DMS114 treated with DMSO at 0.1 percent for 48 hours (cell line): ENCODE results near the gene PLXNA4.

Experiments used
- DNase-seq: peaks from one replicate; lab custom pipeline; 2025; ENCODE audit not compliant: unreplicated experiment; lab: John Stamatoyannopoulos, UW

The PLXNA4 gene

DNA sequence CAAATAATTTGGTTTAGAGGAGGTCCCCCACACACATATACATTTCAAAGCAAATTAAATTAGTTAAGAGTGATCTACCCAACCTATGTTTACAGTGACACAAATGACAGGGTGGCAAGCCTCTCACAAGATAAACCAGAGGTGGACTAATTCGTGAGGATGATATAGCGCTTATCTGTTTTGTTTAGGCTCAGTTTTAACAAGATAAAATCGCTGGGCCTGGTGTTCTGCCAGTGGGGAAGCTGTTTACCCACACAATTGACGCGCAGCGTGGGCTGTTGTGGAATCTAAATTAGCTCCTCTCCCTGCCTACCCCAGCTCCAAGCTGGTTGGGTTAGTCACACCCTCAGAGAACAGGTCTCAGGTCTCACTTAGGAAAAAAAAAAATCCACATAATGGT, 16.7 kb upstream of the PLXNA4 start:
- no peak for DNase-seq

- no peak for DNase-seq
Observed at GRCh38 chr7:132592231-132592920, 16.1 kb upstream of the PLXNA4 start.

GRCh38 chr7:132590162-132590561, 13.9 kb upstream of the PLXNA4 start:
- no peak for DNase-seq

- DNase-seq: no peak
Observed at GRCh38 chr7:132588596-132588995, 12.3 kb upstream of the PLXNA4 start.

GRCh38 chr7:132584796-132585494, 8.7 kb upstream of the PLXNA4 start:
- DNase-seq: no peak

- no peak for DNase-seq
Observed at GRCh38 chr7:132581431-132581830, 5.2 kb upstream of the PLXNA4 start.

- peak; percentile 57 for DNase-seq
Observed at GRCh38 chr7:132580717-132581285, 4.5 kb upstream of the PLXNA4 start.

DNA sequence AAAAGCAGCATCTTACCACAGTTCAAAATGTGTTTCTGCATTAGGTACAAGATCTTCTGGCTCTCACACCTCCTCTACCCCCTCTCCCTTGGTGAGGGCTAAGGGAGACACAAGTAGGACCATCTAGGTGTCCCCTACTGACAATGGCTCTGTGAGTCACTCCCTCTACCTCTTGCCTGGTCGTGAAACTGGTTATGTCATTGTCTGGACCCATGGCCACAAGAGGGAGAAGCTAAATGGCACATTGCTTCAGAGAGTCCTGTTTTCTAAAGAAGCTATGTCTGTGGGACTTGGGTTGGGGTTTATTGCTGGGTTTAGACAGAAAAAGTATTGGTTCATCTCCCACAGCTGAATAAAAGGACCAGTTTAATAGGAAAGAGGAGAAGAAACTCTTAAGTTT, 4.0 kb upstream of the PLXNA4 start:
- DNase-seq: no peak

DNA sequence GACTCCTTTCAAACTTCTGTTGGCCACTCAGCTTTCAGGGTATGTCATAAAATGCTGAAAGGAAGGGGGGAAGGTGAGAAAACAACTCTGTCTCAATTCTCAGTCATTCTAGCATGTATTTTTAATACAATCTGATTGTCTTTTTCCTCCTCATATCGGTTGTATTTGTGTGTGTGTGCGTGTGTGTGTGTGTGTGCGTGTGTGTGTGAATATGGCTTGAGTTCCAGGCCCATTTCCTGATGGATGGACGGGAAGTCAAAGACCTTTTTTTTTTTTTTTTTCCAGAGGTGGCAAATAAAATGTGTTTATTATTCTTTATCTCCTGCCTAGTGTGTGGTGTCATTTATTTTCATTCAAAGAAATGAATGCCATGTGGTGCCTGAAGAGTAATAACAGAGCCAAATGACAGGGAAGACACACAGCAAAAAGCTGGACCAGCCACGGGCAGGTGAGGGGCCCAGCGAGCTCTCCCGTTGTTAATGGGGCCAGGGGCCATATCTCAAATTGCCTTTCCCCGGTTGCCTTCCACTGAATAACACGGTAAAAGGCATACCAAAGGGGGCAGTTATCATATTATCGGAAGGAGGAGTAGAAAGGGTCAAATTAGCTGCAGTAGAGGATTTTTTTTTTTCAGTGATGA, 3.1 kb upstream of the PLXNA4 start:
- DNase-seq: no peak

DNA sequence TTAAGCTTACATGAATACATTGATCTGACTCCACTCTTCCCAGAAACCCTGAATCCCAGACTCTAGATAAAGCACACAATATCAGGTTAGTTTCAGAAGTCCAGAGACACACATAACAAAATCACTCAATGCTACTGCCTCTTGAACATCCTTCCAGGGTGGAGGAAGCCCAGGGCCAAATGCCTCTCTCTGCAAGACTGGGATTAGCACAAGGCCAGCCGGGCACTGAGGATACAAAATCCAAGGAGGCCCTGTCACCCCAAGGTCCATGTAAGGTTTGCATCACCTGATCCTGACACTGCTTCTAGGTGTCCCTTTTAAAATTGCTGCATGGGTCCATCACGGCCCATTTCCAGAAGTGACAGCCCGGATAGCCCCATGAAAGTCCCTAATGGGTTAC, 2.6 kb upstream of the PLXNA4 start:
- no peak for DNase-seq

DNA sequence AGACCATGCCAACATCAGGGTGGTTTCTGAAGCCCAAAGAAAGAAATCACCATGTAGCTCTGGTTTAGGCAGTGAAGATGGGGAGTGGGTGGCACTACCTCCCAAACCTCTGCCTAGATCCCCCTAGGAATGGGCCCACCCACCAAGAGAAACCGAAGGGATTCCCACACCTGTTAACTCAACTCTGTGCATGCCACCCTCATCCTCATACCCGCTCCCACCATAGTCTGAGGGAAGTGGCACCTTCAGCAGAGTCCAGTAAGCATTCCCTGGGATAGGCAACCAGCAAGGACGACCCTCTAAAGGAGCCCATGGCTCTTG, 1.7 kb upstream of the PLXNA4 start:
- no peak for DNase-seq

GRCh38 chr7:132577206-132578049, 1.2 kb upstream of the PLXNA4 start:
- no peak for DNase-seq

DNA sequence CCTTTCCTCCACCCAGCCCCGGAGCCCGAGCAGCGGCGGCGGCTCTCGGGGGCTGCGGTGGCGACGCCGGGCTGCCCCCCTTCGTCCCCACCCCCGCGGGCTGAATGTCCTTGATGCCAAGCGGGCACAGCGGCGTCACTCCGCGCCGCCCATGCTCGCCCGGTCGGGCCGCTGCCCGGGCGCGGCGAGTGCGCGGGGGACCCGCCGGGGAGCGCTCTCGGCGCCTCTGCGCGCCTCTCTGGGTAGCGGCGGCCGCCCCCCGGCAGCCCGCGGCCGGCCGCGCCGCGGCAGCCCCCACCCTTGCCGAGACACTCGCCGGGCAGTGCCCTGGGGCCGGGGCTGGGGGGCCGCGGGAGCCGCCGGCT, 433 bp upstream of the PLXNA4 start:
- no peak for DNase-seq

DNA sequence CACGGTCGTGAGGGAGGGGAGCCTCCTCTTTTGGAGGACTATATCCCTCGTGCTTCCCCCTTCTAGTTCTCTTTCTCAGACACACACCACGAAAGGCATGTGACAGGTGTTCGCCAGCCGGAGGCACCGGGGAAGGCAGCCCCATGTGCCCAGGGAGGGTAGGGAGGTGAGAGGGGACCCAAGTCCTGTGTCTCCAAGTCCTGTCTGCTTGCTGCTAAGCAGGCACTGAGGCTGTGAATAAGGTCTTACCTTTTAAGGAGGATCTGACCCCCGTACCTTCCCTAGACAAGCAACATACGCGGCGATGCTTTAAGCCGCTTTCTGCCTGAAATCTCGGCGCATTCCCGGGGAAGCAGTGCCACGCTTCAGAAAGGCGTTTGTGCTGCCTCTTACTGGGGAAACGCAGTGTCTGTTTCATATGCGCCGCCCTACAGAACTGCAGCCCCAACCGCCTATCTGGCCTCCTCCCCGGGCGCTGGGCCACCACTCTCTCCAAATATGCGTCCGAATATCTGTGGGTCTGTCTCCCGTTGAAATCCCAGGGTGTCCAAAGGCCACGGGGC, 770 bp downstream of the PLXNA4 start:
- peak; percentile 35 for DNase-seq

- no peak for DNase-seq
Observed at GRCh38 chr7:132574223-132574622, 2.0 kb downstream of the PLXNA4 start.

- no peak for DNase-seq
Observed at GRCh38 chr7:132573251-132573955, 2.9 kb downstream of the PLXNA4 start.

- no peak for DNase-seq
Observed at GRCh38 chr7:132572526-132572925, 3.7 kb downstream of the PLXNA4 start.

DNA sequence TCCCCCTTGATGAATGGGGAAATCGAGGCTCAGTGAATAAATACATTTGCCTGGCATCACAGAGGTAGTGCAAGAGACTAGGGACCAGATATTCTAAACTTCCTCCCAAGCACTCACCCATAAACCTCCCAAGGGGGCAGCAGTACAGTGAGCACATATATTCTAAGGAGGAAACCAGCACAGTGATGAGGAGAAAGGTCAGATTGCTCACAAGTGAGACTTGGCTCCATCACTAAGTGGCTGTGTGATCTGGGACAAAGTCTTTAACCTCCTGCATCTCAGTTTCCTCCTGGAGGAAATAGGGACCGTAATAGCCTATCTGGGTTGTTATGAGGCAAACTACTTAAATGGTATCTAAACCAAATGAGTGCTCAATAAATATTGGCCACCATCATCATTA, 4.3 kb downstream of the PLXNA4 start:
- DNase-seq: no peak

DNA sequence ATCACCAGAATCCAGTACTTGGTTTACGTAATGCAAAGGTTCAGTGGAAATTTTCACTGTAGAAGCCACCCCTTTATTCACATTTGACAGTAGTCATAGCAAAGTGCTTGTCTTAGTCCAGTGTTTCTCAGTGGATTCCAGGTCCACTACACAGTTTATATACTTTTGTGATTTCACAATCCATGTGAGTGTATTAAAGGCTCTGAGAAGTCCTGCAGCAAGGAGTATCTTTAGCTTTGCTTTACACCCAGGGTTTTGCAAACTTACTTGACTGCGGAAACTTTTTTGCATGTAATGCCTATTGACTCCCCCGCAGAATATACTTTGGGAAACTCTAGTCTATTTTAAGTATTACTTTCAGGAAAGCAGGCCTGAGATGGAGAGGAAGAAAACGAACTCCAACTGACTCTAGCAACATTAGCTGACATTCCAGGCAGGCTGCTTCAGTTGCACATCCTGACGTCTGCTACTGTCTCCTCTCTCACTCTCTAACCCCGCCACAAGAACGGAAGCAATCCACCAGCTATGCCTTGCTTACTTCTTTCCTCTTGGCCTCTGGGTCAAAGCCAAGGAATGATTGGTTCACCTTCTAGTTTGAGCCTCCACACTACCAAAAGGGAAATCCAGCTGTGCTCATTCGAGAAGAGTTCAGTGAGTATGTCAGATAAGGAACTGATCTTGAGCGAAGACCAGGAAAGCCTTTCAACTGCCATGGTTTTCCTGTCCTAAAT, 6.2 kb downstream of the PLXNA4 start:
- DNase-seq: no peak

DNA sequence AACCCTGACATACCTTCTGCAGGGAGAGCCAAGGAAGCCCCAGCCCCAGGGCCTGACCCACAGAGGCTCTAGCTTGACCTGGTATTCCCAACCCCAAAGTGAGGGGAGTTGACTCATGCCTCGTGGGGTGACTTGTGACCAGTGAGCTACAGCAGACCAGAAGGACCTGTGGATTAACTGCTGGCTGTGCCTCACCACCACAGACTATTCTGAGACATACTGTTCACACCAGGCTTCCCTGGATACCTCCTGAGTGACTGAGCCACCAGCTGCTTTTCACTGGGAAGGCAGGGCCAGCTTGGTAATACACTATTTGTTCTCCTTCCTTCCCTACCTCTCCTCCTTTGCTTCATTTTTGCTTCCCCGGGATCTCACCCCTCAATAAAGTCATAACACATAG, 7.3 kb downstream of the PLXNA4 start:
- no peak for DNase-seq
